ENCODE measurements around the gene ARHGAP28. TPM values are rescaled to one million over a fixed set of nuclear protein-coding genes. Genes with fewer than 3 reads are reported as not detected.

The ARHGAP28 gene
- total RNA-seq, 1 donor from 2014 or later = 104 TPM

DNA sequence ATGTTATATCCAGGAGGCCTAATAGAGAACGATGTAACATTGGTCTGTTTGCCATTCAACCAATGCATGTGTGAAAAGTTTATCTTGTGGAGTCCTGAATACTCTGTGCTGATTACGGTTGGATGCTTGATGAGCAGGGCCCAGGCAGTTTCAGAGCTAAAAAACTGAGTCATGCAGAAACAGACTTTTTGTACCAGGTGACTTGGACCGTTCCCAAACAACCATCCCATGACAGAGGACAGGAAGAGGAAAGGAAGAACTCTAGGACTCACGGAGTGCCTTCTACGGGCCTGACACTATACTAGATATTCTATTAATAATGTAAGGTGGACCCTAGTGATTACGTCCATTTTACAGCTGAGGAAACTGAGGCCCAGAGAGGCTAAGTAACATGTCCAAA is 142.1 kb downstream of the ARHGAP28 start:
- H3K27me3 Mint-ChIP-seq = no peaks in the 10 kb centered on the region
- H3K9me3 Mint-ChIP-seq = peaks cover 5% of the 10 kb centered on the region
- no peak overlapping the region for H3K27ac Mint-ChIP-seq
- peaks cover 34% of the 10 kb centered on the region for H3K36me3 Mint-ChIP-seq
- TF ChIP-seq, protein P1, sequence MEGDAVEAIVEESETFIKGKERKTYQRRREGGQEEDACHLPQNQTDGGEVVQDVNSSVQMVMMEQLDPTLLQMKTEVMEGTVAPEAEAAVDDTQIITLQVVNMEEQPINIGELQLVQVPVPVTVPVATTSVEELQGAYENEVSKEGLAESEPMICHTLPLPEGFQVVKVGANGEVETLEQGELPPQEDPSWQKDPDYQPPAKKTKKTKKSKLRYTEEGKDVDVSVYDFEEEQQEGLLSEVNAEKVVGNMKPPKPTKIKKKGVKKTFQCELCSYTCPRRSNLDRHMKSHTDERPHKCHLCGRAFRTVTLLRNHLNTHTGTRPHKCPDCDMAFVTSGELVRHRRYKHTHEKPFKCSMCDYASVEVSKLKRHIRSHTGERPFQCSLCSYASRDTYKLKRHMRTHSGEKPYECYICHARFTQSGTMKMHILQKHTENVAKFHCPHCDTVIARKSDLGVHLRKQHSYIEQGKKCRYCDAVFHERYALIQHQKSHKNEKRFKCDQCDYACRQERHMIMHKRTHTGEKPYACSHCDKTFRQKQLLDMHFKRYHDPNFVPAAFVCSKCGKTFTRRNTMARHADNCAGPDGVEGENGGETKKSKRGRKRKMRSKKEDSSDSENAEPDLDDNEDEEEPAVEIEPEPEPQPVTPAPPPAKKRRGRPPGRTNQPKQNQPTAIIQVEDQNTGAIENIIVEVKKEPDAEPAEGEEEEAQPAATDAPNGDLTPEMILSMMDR (conservative IDR thresholded peaks at IDR 0.05) = no peak
- H3K4me3 Mint-ChIP-seq = no peak overlapping the region
- peaks cover 8% of the 10 kb centered on the region for H3K4me1 Mint-ChIP-seq (ENCODE audit: unreplicated experiment)
- no peak for DNase-seq (ENCODE audit: extremely low spot score, unreplicated experiment)

DNA sequence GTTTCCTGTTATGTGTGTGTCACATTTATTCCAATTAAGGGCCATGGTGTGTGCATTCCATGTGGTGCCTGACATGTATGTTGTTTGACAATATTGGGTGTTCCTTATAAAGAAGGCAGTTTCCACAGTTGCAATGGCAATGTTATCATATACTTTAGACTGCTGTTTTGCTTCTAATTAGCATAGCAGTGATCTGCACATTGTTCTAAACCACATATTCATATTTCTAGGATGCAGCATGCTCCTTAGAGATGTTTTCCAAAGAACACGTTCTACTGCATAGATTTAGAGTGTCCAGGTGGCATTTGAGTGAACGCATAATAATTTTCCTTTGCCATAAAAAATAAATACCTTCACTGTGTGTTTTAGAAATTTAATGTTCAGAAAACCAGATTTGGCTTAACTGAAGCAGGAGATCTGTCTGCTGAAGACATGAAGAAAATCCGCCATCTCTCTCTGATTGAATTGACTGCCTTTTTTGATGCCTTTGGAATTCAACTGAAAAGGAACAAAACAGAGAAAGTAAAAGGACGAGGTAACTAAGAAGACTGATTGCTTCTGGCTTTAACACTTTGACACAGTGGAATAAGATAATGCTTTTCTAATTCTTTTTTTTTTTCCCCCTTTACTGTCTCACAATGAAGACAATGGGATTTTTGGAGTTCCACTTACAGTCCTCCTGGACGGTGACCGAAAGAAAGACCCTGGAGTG is 143.7 kb downstream of the ARHGAP28 start:
- H3K4me3 Mint-ChIP-seq = no peak overlapping the region
- H3K27ac Mint-ChIP-seq = no peak overlapping the region
- peaks cover 35% of the 10 kb centered on the region for H3K36me3 Mint-ChIP-seq
- TF ChIP-seq, protein P1 (conservative IDR thresholded peaks at IDR 0.05) = no peak
- H3K4me1 Mint-ChIP-seq (ENCODE audit: unreplicated experiment) = peaks cover 6% of the 10 kb centered on the region
- no peaks in the 10 kb centered on the region for H3K27me3 Mint-ChIP-seq
- no peak for DNase-seq (ENCODE audit: extremely low spot score, unreplicated experiment)
- H3K9me3 Mint-ChIP-seq = peaks cover 2% of the 10 kb centered on the region

DNA sequence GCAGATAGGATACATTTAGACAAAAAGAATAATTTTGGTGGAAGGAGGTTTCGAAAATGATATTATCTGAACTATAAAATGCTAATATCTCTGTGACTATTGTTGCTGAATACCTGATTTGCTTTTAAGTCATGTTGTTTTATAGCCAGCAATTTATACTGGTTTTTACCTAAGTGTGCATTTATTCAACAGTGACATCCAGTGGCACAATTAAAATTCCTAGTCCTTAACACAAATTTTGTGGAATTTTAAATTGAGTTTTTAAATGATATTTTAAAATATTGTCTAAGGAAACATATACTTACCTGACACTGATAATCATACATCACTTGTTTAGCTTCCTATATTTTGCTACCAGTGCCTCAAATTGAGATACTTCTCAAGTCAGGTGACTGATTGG is 144.8 kb downstream of the ARHGAP28 start:
- Mint-ChIP-seq H3K27ac (no peak overlapping the region), H3K9me3 (no peaks in the 10 kb centered on the region), H3K4me3 (no peak overlapping the region), H3K4me1 (ENCODE audit: unreplicated experiment) (peaks cover 14% of the 10 kb centered on the region), H3K36me3 (peaks cover 30% of the 10 kb centered on the region), H3K27me3 (no peaks in the 10 kb centered on the region)
- TF ChIP-seq, protein P1 (conservative IDR thresholded peaks at IDR 0.05) = no peak
- DNase-seq (ENCODE audit: extremely low spot score, unreplicated experiment) = no peak

DNA sequence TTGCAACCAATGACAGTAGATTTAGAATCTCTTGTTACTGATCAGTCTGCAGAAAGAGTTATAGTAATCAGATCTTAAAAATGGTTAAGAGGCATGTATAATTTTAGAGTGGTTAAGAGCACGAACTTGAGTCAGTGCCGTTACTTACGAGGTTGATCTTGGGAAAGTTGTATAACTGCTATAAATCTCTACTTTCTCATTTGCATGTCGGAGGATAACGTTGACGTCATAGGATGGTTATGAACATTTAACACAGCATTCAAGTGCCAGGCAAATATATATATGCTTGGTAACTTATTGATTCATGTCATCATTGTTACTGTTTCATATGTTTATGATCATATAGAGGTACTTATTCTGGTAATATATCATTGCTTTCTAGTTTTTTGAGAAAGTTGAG is 146.2 kb downstream of the ARHGAP28 start:
- no peak for DNase-seq (ENCODE audit: extremely low spot score, unreplicated experiment)
- H3K4me1 Mint-ChIP-seq (ENCODE audit: unreplicated experiment) = peaks cover 29% of the 10 kb centered on the region
- no peak overlapping the region for H3K27ac Mint-ChIP-seq
- TF ChIP-seq, protein P1 (conservative IDR thresholded peaks at IDR 0.05) = no peak
- no peaks in the 10 kb centered on the region for H3K27me3 Mint-ChIP-seq
- no peak overlapping the region for H3K4me3 Mint-ChIP-seq
- no peaks in the 10 kb centered on the region for H3K9me3 Mint-ChIP-seq
- peaks cover 26% of the 10 kb centered on the region for H3K36me3 Mint-ChIP-seq

DNA sequence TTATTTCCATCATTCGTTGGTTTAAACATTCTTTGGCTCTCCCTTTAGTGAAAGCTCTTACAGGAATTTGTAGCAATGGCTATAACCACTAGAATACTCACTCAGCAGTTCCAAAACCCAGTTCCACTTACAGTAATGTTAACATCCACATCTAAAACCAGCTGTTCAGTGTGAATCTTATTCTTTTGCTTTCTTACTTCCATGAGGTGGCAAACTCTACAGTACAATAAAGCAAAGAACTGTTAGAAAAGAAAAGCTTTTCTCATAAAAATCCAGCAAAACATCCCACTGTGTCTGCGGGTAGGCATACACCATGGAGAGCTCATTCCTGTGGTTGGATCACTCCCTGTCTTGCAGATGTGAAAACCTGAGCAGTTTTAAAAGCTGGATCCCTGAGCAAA is 147.1 kb downstream of the ARHGAP28 start:
- no peak overlapping the region for H3K4me3 Mint-ChIP-seq
- no peaks in the 10 kb centered on the region for H3K9me3 Mint-ChIP-seq
- TF ChIP-seq, protein P1 (conservative IDR thresholded peaks at IDR 0.05) = no peak
- no peak for DNase-seq (ENCODE audit: extremely low spot score, unreplicated experiment)
- no peak overlapping the region for H3K27ac Mint-ChIP-seq
- no peaks in the 10 kb centered on the region for H3K27me3 Mint-ChIP-seq
- H3K36me3 Mint-ChIP-seq = peaks cover 30% of the 10 kb centered on the region
- peaks cover 38% of the 10 kb centered on the region for H3K4me1 Mint-ChIP-seq (ENCODE audit: unreplicated experiment)
